ENCODE data around the gene ARHGEF39.
A peak's percentile ranks its signal among the peaks of the same experiment; 100 is the strongest.

The ARHGEF39 gene

DNA sequence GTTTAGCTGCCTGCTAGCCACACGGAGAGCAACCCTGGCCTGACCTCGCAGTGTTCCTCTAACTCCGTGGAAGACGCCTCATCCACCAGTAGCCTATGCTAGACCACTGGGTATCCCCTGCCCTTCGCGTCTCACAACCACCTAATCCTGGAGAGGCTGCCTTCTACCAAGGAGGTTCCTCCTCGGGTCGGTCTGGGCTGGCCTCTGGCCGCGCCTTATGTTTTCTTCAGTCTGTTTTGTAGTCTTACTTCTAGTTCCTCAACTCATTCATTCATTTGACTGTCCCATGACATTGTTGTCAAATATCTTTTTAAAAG, 26.3 kb upstream of the ARHGEF39 start:
- no peak for DNase-seq (ENCODE audit: low read depth in 2 of 2)

DNA sequence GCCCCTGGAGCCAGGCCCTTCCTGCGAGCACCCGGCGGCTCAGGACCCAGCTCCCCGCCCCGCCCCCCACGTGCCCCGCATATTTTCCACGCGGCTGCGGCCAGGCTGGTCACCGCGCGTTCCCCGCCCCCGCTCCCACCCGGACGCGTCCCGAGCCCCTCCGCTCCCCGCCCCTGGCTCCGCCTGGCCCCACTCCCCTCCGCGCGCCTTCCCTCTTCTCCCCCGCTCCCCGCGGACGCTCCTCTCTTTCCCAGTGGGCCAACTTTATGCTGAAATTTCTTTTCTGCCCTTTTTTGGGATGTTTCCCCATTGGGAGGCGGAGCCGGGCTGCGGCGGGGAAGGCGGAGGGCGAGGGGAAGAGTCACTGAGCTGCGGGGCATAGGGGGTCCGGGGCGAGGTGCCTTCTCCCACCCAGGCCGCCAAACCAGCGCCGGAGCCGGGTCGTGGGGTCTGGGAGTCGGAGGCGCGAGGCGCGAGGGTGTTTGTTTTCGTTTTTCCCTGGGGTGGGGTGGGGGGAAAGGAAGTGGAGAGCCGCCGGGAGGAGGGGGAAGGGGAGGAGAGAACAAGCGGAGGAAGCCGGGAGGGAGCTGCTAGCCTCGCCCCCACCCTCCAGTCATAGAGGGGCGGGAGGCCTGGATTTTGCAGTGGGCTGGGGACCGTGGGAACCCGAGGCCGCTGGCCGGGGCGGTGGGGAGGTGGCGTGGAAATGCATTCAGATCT, 25.8 kb upstream of the ARHGEF39 start:
- DNase-seq (ENCODE audit: low read depth in 2 of 2) = peak in 1 of 2 donors; percentile 17

DNA sequence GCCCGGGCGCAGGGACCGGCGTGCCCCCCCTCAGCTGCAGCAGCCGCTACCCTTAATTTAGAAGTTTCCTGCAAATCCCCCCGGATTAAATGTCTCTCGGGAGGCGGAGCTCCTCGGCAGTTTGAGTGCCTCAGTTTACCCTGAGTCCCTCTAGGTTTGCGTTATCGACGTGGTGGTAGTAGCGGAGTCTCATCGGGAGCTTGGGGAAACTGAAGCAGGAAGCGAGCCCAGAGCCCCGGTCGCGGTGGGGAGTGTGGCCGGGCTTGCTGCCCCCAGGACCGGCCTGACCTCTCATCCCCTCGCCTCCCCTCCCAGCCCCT, 25.3 kb upstream of the ARHGEF39 start:
- DNase-seq (ENCODE audit: low read depth in 2 of 2) = no peak

DNA sequence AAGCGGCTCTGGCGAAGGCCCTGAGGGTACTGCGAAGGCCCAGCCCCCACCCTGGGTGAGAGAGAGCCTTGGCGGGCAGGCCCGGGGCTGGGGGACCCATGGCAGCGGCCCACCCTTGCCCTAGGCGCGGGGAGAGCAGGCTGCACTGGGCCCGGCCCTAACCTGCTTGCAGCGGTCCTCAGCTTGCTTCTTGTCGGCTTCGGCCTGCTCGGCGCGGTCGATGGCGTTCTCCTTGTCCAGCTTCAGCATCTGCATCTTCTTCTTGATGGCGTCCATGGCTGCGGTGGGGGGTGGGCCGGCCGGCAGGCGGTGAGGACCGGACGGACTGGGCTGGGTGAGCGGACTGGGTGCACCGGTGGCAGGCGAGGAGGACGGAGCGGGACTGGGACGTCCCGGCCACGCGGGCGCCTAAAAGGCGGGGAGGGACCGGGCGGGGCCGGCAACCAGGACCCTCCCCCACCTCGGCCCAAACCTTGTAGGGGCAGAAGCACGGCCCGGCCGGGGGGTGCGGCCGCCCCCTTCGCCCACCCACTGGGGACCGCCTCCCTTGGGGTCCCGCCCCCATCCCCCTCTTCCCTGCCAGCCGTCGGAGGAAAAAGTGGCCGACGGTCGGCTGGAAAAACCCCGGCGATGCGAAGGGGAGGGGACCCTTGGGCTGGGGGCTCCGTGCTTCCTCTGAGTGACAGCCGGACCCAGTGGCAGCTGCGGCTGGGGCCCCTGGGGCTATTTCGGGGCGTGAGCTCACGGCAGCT, 24.7 kb upstream of the ARHGEF39 start, which contains the start of gene TPM2:
TSS of gene TPM2 (minus strand) at position 384 of the 752 bp plus-strand sequence. CDS start at position 276, 108 bp downstream.
- DNase-seq (ENCODE audit: low read depth in 2 of 2) = no peak

DNA sequence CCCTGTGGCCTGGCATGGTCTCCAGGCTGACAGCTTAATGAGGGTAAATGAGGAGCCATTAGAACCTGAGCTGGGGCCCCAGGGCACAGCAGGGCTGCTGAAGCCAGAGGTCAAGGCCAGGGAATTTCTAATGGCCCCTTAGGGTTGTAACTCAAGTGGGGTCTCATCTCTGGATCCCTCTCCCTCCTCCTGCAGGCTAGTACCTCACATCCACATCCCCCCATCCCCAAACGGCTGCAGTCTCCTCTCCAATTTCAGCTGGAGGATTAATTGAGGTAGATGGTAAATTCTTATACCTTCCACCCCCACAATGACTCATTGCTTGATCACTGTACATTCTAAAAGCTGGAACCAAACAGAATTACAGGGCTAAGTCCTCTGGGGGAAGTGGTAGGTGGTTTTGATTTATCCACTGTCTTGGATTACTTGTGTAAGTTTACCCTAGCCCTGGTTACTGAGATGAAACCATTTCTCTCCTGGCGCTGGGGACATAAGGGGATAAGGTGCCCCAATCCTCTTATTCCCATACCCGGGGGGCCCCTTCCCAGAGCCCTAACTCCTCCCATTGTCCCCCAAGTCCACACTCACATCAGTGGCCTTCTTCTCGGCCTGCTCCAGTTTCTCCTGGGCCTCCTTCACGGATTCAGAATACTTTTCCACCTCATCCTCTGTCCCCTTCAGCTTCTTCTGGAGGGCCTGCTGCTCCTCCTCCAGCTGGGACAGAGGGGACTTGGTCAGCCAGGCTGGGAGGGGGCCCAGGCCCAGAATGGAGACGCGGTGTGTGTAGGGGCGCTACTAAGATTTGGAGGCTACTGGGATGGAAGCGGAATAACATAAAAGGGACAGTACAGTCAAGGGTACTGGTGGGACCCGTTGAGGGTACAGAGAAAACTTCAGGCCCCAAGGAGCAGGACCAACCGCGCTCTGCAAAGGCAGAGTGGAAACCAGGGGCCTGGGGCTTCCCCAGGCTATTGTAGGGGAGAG, 23.9 kb upstream of the ARHGEF39 start:
- DNase-seq (ENCODE audit: low read depth in 2 of 2) = no peak

DNA sequence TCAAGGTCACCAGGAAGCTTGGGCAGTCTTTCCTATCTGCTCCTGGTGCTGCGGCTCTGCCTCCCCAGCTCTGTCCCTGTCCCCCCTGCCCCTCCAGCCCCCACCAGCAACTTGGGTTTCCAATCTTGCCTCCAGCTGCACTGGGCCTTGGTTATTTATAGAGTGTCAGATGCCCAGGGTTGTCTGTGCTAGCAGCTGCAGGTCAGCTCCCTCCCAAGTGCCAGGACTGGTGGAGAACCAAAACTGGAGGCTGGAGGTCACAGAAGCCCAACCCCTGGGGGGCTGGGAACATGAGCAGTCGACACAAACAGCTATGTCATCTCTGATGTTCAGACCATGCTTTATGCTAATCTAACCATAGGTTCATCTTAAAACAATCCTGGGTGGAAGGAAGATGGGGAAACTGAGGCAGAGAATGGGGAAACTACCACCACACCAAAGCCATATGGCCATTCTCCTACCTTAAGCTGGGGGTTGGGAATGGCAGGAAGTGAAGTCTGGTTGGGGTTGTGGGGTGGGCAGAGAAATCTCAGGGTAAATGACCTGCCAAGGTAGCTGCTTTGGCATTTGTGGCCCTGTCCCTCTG, 23.1 kb upstream of the ARHGEF39 start:
- no peak for DNase-seq (ENCODE audit: low read depth in 2 of 2)

DNA sequence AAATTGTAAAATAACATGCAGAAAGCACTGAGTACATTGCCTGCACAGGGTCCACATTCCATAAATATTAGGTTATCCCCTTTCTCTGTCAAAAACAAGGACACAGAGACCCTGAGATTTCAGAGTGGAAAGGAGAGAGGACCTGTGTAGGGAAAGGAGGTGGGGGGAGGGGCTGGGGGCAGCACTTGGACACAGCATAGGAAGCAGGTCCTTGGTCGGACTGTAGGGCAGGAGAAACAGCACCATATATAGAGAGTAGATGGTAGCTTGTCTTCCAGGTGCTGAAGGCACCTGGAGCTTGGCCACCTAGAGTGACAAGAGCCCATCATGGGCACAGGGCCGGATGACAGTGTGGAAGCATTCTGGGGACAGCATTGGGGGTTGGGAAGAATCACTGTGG, 22.3 kb upstream of the ARHGEF39 start:
- no peak for DNase-seq (ENCODE audit: low read depth in 2 of 2)

DNA sequence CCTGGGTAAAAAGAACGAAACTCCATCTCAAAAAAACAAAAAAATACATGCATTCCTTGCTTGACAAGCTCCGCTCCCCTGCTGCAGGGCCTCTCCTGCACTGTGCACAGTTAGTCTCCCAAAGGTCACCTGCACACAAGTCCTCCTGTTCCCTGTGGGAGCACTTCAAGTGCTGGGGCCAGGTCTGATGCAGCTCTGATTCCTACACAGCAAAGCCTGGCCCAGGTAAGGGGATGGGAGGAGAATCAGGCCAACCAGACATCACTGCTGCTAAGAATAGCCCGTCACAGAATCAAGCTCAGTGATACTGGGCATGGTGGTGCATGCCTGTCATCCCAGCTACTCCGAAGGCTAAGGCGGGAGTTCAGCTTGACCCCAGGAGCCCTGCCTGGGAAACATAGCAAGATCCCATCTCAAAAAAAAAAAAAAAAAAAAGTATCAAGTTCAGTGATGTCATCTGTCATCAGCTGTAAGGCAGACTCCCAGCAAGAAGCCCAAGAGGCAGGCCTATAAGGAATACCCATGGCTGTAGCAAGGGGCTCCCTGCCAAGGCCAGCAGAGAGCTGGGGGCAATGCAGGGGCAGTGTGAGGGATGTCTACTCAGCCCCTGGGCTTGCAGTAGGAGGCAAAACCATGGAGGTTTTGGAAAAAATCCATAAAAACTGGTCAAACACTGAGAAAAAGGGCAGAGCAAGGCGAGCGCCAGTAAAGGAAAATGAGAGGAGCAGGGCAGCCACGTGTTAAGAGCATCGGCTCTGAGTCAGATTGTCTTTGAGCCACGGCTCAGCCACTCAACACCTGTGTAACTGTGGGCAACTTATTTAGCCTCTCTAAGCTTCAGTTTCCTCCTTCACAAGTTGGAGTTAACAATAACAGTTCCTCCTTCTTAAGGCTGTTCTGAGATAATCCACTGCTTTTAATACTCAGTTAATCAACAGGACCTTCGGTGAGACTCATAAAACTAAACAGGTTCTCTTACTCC, 21.5 kb upstream of the ARHGEF39 start:
- no peak for DNase-seq (ENCODE audit: low read depth in 2 of 2)

DNA sequence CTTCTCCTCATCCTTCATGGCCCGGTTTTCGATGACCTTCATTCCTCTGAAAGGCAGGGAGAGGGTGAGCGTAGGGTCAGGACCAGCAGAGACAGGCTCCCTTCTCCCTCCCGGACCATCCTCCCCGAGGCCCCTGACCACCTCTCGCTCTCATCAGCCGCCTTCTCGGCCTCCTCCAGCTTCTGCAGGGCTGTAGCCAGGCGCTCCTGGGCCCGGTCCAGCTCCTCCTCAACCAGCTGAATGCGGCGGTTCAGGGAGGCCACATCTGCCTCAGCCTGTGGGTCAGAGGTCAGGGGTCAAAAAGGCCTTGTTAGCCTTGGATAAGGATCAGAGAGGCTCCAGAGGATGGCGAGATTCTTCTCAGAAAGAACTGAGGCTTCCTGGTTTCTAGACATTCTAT, 20.5 kb upstream of the ARHGEF39 start:
- DNase-seq (ENCODE audit: low read depth in 2 of 2) = no peak

DNA sequence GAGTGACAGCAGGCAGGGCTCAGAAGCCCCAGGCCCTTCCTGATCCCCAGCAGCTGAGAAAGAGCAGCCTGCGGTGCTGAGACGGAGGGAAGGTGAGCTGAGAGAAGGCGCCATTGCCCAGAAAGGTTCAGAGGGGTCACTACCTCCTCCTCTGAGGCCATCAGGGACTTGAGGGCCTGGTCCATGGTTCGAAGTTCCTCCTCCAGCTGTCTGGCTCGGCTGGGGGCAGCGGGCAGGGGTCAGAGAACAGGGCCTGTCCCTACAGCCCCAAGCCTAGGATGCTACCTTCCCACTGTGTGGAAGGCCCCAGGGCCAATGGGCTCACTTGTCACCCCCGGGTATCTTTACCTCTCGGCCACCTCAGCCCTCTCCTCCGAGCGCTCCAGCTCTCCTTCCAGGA, 19.9 kb upstream of the ARHGEF39 start:
- no peak for DNase-seq (ENCODE audit: low read depth in 2 of 2)

DNA sequence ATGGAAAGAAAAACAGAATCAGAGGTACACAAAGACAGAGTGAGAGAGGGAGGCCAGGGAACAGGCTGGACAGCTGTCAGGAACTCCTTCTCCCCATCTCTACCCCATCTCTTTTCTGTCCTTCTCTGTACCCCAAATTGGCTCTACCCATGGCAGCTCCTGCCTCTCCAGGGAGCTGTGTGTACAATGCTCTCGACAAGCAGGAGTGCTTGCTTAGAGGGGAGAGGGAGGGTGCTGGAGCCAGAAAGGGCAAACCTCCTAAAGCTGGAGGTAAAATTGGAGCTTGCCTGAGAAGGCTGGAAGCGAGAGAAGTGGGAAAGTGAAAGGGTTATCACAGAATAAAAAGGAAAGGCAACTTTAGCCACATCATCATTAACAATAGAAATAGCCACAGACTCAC, 18.3 kb upstream of the ARHGEF39 start:
- no peak for DNase-seq (ENCODE audit: low read depth in 2 of 2)

DNA sequence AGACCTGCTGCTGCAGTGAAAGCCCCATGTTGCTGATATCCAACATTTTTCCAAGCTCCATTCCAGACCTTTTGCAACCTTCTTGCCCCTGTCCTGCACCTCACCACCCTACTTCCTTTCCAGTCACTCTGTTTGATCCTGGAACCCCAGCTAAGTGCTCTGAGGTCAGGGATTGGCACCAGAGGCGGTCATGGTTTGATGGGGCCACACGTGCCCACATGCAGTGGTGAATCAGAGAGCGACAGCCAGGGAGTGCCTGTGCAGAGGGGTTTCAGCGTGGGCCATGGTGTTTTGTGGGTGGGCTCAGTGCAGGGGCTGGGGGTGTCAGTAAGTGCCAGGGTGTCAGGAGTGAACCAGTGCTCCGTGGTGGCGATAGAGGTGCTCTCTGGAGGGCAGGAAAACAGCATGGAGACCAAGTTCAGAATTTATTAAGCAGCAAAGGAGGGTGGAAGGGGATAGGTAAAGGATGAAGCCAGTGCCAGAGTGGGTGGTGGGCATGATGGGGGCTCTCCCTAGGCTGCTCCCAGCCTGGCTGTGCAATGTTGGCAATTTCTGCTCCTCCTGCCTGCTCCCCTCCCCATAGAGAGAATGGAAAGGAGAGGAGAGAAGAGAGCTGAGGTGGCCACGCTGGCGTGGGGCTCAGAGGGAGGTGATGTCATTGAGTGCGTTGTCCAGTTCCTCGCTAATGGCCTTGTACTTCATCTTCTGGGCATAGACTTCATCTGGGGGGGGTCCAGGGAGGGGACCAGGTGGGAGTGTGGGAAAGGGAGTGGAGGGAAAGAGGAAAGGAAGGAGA, 17.7 kb upstream of the ARHGEF39 start:
- no peak for DNase-seq (ENCODE audit: low read depth in 2 of 2)

DNA sequence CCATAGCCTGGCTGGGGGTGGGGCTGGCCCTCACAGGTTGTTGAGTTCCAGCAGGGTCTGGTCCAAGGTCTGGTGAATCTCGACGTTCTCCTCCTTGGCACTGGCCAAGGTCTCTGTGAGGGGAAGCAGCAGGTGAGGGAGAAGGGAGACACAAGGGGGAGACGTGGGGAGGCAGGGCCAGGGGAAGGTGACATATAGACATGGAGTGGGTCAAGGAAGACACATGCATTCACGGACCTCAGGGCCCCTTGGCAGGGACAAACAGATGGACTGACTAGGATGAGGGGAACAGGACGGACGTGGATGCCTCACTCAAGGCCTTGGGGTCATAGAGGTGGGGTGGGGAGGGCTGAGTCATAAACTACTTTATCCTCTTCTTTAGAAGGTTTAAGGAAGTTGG, 17.1 kb upstream of the ARHGEF39 start:
- DNase-seq (ENCODE audit: low read depth in 2 of 2) = no peak

DNA sequence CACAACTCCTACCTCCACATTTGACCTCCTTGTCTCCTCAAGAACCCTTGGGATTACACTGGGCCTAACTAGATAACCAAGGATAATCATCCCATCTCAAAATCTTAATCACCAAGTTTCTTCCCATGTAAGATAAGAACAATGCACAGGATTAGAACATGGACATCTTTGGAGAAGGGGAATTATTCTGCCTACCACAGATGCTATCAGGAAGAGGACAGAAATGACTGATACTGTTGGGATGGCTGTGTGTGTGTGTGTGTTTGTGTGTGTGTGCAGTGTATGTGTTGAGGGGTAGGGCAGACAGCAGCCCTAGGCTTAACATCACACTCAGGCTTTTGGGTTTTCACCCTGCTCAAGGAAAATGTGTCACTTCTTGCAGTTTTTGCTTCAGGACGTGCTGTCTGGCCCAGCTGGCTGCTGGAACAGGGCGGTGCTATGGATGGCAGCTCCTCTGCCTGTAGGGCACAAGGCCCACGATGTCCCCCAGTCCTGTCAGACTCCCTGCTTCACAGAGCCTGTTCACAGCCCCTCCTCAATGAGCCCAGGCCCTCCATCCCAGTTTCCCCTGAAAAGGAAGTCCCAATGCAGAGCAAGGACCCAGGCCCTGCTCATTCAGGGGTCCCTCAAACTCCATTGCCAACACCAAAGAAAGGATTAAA, 16.5 kb upstream of the ARHGEF39 start:
- no peak for DNase-seq (ENCODE audit: low read depth in 2 of 2)

DNA sequence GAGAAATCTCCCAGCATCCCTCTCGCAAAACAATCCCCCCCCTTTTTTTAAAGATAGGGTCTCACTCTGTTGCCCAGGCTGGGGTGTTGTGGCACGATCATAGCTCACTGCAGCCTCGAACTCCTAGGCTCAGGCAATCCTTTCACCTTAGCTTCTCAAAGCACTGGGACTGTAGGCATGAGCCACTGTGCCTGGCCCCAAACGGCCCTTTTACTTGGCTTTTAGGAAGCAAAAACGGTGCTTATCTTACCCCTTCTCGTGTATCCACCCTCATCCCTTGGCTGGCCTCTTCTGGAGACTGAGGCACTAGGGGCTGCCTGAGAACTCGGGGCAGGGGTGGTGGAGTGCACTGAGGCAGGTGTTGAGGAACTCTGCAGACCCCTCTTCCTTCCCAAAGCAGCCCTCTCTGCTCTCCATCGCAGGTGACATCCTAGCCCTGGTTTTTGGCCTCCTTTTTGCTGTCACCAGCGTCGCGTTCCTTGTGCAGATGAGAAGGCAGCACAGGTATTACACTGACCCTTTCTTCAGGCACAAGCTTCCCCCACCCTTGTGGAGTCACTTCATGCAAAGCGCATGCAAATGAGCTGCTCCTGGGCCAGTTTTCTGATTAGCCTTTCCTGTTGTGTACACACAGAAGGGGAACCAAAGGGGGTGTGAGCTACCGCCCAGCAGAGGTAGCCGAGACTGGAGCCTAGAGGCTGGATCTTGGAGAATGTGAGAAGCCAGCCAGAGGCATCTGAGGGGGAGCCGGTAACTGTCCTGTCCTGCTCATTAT, 15.5 kb upstream of the ARHGEF39 start:
- no peak for DNase-seq (ENCODE audit: low read depth in 2 of 2)

DNA sequence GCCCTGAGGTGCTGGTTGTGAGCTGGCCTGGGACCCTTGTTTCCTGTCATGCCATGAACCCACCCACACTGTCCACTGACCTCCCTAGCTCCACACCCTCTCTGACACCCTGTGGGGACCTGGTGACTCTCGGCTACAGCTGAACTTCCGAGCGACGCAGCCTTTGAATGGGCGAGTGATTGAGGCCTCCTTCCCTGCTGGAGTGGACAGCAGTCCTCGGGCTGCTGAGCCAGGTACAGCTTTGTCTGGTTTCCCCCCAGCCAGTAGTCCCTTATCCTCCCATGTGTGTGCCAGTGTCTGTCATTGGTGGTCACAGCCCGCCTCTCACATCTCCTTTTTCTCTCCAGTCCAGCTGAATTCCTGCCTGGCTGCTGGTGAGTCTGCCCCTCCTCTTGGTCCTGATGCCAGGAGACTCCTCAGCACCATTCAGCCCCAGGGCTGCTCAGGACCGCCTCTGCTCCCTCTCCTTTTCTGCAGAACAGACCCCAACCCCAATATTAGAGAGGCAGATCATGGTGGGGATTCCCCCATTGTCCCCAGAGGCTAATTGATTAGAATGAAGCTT, 14.9 kb upstream of the ARHGEF39 start:
- DNase-seq (ENCODE audit: low read depth in 2 of 2) = no peak

DNA sequence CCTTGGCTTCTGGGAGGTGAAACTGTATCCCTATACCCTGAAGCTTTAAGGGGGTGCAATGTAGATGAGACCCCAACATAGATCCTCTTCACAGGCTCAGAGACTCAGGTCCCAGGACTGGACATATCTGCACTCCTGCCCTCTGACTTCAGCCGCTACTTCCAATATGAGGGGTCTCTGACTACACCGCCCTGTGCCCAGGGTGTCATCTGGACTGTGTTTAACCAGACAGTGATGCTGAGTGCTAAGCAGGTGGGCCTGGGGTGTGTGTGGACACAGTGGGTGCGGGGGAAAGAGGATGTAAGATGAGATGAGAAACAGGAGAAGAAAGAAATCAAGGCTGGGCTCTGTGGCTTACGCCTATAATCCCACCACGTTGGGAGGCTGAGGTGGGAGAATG, 14.1 kb upstream of the ARHGEF39 start:
- DNase-seq (ENCODE audit: low read depth in 2 of 2) = no peak

DNA sequence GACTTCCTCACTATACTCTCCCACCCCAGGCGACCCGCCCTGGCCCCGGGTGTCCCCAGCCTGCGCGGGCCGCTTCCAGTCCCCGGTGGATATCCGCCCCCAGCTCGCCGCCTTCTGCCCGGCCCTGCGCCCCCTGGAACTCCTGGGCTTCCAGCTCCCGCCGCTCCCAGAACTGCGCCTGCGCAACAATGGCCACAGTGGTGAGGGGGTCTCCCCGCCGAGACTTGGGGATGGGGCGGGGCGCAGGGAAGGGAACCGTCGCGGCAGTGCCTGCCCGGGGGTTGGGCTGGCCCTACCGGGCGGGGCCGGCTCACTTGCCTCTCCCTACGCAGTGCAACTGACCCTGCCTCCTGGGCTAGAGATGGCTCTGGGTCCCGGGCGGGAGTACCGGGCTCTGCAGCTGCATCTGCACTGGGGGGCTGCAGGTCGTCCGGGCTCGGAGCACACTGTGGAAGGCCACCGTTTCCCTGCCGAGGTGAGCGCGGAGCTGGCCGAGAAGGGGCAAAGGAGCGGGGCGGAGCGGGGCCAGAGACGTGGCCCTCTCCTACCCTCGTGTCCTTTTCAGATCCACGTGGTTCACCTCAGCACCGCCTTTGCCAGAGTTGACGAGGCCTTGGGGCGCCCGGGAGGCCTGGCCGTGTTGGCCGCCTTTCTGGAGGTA, 10.9 kb upstream of the ARHGEF39 start:
- DNase-seq (ENCODE audit: low read depth in 2 of 2) = peak in 1 of 2 donors; percentile 16
